HG02840 (cell line): Measurements from ENCODE around the gene NMNAT2.

ENCODE experiments used
- ATAC-seq: cut with Tn5 transposase; IDR thresholded peaks from one replicate; pipeline ENCODE4 v1.9.1; 2021; ENCODE audit warnings: mild to moderate bottlenecking, moderate library complexity, moderate number of reproducible peaks; ENCODE audit not compliant: unreplicated experiment, low FRiP score

Gene NMNAT2

GRCh38 chr1:183223467-183223866, 194.7 kb downstream of the NMNAT2 start:
- no peak for ATAC-seq

DNA sequence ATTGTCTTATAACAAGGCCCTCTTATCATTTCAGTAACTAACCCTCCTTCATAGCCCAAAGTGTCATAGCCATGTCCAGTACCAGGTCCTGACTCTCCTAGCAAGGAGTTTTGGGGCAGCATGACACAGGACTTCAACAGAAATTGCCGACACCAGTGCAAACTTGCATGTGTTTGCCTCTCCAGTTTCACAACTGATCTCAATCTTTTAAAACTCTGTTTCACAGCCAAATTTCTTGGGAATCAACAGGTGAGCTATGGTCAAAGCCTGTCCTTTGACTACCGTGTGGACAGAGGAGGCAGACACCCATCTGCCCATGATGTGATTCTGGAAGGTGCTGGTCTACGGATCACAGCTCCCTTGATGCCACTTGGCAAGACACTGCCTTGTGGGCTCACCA, 195.3 kb downstream of the NMNAT2 start:
- ATAC-seq, result no peak

- ATAC-seq, result no peak
Measured at GRCh38 chr1:183219616-183220009, 198.6 kb downstream of the NMNAT2 start.

GRCh38 chr1:183218971-183219615, 199.1 kb downstream of the NMNAT2 start:
- ATAC-seq, result no peak

- ATAC-seq, result no peak
Measured at GRCh38 chr1:183218027-183218618, 200.1 kb downstream of the NMNAT2 start.

GRCh38 chr1:183215936-183216335, 202.2 kb downstream of the NMNAT2 start:
- no peak for ATAC-seq

DNA sequence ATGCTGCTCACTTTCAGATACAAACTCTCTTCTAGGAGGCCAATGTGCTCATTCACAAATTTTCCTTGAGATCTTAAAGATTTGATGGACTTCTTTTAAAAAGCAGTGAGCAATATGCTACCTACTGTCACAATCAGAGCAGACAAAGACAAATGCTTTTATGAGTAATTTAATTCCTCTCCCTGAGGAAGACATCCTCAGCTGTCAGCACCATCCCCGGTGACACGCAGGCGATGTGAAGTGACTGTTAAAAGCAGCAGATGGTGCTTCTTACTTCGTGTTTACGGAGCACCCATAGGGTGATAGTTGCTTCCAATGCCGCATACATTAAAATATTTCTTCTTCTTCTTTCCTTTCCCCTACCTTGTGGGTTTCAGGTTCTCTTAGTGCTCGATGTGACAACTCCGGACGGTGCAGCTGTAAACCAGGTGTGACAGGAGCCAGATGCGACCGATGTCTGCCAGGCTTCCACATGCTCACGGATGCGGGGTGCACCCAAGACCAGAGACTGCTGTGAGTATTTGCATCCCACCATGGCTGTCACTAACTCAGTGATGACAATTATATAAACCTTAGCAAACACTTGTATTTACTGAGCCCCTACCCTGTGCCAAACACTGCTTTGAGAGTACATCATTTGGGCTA, 203.0 kb downstream of the NMNAT2 start:
- ATAC-seq, result no peak

- ATAC-seq, result no peak
Measured at GRCh38 chr1:183214021-183214970, 203.9 kb downstream of the NMNAT2 start.

DNA sequence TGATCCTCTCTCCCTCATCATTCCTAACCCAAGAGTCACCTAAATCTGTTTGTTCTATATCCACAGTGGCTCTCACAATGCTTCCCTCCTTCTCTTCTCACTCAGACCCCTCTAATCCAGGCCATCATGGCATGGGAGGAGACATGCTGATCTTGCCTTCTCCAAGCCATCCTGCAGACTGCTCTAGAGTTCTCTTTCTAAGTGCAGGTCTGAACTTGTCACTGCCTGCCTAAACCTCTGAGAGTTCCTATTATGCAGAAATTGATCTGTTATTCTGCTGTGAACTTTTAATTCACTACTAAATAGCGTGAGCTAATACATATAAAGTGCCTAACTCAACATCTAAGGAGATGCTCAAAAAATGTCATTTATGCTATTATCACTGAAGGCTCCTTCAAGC, 205.3 kb downstream of the NMNAT2 start:
- no peak for ATAC-seq

- ATAC-seq, result no peak
Measured at GRCh38 chr1:183210681-183211080, 207.5 kb downstream of the NMNAT2 start.

- no peak for ATAC-seq
Measured at GRCh38 chr1:183209533-183210158, 208.5 kb downstream of the NMNAT2 start.

DNA sequence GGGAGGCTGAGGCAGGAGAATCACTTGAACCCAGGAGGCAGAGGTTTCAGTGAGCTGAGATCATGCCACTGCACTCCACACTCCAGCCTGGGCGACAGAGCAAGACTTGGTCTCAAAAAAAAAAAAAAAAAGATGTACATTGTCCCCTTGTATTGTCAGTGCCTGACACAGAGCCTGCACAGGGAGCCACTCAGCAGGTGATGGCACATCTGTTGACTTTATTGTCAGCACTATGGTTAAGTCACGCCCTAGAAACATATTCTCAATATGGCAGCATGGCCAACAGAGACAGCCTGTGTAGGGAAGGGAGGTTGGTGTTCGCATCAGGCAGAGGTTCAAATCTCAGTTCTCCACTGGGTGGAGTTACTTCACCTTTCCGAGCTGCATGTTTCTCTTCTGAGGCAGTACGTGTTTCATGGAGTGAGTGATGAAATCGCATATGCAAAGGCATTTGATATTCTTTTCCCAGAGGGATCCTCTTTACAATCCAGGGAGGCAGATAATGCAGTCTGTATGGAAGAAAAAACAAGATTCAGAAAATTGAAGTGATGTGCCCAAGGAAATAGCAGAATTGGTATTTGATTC, 211.6 kb downstream of the NMNAT2 start:
- no peak for ATAC-seq

GRCh38 chr1:183205196-183205781, 212.9 kb downstream of the NMNAT2 start:
- ATAC-seq, result no peak

- ATAC-seq, result no peak
Measured at GRCh38 chr1:183203094-183203493, 215.1 kb downstream of the NMNAT2 start.

DNA sequence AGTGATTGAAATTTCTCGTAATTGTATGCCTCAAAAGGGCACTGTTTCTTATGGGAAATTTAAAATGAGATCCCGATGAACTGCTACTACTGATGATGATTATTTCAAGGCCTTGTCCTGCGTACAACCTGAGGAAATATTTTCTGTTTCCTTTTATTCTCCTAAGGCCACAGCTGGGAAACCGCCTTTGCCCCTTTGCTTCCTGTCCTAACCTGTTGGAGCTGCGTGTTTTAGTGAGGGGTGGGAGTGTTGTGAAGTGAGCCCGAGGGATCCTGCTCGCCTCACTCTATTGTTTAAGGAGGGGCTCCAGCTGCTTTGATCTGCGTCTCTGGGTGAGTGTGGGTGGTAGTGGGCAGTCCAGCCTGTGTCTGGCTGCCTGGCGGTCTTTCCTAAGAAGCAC, 217.7 kb downstream of the NMNAT2 start:
- ATAC-seq, result no peak

DNA sequence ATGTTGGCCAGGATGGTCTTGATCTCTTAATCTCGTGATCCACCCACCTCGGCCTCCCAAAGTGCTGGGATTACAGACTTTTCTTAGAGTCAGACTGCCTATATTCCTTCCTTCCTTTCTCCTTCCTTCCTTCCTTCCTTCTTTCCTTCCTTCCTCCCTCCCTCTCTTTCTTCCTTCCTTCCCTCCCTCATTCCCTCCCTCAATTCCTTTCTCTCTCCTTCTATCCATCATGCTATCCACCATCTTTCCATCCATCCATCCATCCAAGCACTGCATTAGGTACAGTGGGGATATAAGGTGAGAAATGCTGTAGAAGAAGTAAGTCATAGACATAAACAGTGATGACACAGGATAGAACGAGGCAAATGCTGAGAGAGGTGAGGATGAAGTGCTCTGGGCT, 218.9 kb downstream of the NMNAT2 start:
- ATAC-seq, result no peak

DNA sequence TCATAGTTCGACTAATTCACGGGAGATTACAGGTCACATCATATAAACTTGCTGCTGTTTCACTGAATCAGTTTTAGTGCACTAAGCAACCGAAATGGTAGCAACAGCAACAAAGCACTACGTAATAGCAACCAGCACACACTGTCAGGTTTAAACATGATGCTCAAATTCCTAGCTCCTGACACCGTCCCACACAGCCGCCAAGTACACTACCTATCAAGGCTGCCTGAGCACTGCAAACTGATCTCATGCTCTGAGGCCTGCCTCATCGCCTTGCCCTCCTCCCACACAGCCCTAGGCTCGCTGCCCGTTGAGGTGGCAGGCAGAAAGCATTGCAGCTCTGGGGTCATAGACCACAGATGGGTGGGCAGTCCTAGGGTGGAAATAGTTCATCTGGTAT, 219.7 kb downstream of the NMNAT2 start:
- ATAC-seq, result no peak
